GM18499 (cell line): ENCODE measurements around the gene SCARF2.
"Not testable (repeated sequence)": the region's sequence is repeated elsewhere in the genome, so short reads cannot be mapped to it uniquely, and the experiment has no call there.

Source experiments
- ATAC-seq: cut with Tn5 transposase; IDR thresholded peaks from one replicate; pipeline ENCODE4 v1.9.1; 2021; ENCODE audit warnings: moderate number of reproducible peaks; ENCODE audit not compliant: insufficient read depth, unreplicated experiment

The SCARF2 gene

DNA sequence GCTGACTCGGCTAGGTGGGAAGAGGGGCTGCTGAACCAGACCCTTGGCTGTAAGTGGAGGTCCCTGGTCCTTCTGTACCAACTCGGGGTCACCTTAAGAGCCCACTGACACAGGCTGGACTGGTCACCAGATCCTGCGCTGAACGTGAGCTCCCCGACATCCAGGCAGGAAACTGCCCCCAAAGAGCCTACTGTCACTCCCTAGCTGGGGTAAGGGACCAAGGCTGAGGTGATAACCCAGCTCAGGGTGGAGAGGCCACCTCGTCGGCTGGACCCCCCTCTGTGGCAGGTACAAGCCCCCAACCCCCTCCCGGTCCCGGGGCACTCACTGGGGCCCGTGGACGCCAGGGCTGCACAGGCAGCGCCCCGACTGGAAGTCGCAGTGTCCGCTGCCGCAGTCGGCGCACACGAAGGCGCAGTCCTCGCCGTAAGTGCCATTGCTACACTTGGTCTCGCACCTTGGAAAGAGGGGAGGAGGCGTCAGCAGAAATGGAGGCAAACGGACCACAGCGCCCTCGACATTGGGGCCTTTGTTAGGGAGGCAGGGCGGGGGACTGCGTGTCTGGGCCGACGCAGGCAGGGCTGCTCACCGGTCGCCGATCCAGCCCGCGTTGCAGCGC, 7.4 kb downstream of the SCARF2 start:
- ATAC-seq = no peak

- ATAC-seq = no peak
Measured at GRCh38 chr22:20429254-20430100, 8.1 kb downstream of the SCARF2 start.

DNA sequence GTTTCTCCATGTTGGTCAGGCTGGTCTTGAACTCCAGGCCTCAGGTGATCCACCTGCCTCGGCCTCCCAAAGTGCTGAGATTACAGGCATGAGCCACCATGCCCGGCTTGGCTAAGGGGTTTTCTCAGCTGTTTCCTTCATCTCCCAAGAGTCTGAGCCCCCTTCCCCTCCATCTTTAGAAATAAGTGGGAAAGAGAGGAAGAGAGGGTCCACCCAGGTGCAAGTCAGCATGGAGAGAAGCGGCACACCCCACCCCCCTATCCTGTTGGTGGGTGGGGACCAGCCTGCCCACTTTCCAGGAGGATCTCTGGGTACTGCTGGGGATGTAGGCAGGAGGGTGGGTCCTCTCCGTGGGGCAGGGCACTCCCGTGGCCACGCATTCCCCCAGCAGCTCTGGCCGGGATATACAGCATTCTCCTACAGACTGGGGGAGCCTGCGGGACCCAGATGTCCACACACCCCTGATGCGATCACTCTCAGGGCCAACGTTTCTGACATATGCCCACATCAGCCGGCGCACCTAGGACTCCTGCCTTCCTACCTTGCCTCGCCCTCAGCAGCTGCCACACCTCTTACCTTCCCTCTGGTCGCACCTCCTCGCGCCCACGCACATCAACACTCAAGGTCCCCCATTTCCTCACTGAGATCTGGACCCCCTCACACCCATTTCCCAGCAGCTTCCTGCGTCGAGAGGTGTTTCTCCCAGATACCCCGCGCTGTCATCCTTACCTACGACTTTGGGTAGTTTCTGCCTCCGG, 8.9 kb downstream of the SCARF2 start:
- no peak for ATAC-seq

GRCh38 chr22:20427945-20428417, 9.6 kb downstream of the SCARF2 start:
- ATAC-seq = no peak

- ATAC-seq = no peak
Measured at GRCh38 chr22:20427104-20427944, 10.3 kb downstream of the SCARF2 start.

- no peak for ATAC-seq
Measured at GRCh38 chr22:20426259-20426615, 11.4 kb downstream of the SCARF2 start.

DNA sequence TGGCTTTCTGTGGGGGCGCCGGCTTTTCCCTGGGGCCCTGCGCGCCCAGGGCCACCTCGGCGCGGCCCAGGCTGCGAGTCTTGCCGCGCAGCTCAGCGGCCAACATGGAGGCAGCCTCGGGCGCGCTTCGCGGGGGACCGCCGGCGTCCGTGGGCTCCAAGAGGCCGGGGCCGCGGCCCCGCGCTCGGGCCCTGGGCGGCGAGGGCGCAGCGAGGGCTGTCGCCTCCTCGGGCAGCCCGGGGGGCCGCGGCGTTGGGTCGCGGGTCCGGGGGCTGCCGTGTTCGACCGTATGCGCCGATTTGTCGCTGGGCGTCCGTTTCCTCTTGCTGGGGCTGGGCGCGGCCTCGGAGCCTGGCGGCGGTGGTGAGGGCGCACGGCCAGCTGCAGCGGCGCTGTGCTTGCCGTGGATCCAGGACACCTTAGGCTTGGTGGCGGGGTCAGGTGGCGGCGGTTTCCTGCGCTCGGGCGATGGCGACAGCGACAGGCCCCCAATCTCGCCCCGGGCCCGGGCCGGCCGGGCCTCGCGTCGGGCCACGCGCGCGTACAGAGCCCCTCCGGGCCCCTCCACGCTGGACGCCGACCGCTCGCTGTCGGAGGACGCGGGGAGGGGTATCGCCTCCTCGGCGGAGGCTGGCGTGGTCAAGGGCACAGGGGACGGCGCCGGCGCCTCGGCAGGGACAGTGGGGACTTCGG, 11.9 kb downstream of the SCARF2 start:
- ATAC-seq = no peak

DNA sequence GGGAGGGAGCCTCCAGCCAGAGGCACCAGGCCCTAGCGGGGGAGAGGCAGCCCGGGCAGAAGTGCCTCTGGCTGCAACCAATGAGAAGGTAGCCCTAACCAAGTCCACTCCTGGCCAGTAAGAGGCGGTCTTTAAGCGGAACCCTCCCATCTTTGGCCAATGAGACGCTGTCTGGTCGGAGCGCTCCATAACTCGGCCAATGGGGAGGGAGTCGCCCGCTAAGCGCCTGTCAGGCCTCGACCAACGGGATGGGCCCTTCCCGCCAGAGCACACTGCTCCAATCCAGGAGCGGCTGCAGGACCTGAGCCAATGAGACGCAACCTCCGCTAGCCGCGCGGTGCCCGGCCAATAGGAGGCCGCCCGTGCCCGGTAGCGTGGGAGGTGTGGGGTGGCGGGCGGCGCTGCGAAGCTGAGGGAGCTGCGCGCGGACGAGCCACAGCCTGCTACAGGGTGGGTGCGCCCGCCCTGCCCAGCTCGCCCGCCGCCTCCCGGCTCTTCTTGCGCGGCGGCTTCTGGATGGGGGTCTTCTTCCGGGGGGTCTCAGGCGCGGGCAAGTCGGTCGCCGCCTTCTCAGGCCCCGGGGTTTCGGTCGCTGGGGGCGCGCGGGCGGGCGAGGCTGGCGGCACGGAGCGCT, 12.6 kb downstream of the SCARF2 start:
- no peak for ATAC-seq

DNA sequence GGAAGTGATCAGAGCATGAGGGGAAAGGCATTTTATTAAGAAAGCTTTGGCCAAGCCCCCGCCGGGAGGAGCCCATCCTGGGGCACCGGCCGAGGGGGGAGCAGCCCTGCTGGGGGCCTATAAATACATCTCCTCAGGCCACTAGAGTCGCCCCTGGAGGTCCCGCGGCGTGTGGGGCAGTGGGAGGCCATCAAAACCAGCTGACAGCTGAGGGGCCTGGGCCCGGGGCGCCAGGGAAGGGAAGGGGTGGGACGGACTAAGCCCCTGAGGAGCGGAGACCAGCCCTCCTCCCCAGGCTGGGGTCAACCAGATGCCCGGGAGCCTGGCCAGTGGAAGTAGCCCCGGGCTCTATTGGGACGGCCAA, 13.1 kb downstream of the SCARF2 start:
- ATAC-seq = no peak

DNA sequence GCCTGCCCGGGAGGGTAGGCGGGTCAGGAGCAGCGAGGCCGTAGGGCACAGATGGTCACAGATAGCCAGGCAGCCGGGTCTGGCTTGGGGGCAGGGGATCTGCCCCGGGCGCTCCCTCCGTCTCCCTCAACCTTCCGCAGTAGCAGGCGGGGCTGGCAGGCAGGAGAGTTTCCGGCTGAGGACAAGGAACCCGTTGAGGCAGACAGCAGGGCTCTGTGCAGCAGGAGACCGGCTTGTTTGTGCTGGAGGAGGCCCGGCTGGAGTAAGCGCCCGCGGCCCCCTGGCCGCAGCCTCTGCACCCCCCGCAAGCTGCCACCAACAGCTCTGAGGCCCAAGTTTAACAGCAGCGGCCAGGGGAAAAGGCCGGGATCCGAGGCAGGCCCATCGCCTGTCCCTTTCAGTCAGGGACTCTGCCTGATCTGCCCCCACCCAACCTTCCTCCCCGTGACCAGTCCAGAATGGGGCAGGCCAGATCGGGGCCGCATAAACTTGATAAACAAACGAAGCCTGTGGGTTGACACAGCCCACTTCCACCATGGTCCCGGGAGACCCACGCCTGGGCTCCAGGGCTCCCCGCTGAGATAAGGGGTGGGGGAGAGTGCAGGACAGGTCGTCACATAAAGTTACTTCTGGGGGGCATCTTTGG, 13.6 kb downstream of the SCARF2 start:
- no peak for ATAC-seq

GRCh38 chr22:20423008-20423905, 14.4 kb downstream of the SCARF2 start:
- ATAC-seq = no peak

DNA sequence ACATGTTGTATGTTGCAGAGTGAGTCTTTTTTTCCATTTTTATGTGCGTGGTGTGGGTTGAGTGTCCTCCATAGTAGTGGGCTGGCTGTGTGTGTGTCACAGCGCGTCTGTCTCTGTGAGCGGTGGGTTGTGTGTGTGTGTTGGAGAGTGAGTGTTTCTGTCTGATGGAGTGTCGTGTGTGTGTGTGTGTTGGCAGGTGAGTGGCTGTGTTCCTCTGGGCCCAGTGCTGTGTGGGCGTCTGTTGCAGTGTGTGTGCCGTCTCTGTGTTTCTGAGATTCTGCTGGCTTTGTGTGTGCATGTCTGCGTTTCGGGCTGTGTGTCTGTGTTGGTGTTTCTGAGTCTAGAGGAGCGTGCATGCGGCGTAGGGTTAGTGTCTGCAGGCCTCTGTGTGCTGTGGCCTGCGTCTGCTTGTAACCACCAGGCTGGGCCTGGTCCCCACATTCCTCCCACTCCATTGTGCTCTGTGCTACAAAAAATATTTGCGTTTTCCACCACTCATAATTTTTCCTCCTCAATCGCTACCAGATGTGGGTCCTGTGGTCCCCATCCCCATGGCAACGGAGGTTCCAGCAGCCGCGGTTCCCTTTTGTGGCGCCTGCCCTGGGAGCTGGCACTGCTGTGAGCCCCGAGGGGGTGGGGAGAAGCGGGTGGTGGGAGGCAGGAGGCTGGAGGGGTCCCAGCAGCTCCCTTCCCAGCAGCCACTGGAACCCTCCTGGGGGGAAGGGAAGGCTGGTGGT, 15.2 kb downstream of the SCARF2 start:
- no peak for ATAC-seq

DNA sequence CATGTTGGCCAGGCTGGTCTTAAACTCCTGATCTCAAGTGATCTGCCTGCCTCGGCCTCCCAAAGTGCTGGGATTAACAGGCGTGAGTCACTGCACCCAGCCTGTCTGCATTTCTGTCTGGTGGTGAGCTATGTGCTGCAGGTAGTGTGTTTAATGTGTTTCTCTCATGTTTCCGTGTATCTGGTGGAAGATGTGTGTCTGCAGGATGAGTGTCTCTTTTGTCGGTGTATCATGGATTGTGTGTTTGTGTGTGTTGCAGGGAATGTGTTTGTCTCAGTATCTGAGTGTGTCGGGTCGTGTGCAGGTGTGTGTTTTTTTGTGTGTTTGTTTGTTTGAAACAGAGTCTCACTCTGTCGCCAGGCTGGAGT, 16.1 kb downstream of the SCARF2 start:
- no peak for ATAC-seq

DNA sequence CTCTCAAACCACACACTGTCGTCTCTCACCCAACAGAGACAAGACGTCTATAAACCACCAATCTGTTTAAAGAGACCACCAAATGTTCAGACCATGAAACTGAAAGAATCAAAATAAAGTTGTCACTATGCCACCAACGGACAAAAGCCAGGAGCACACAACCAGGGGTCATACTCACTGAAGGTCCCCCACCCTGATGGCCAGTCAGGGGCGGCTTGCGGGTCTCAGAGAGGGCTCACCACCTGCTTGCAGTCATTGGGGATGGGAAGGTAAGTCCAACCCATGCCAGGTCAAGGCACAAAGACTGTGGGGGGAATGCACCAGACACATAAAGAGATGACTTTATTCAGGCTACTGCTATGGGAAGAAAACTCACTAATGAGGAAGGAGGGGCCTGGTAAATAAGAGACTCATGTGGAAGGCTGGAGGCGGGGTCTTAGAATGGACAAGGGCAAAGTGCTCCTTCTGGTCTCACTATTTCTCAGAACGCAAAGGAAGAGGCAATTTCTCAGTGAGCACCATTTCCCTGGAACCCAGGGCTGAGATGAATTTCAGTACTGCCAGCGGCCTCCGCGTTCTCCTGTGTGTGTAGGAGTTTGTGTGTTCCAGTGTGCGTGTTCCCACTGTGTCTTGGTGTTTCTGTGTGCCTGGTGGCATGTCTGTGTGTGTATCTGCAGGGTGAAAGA, 17.3 kb downstream of the SCARF2 start:
- ATAC-seq = no peak

DNA sequence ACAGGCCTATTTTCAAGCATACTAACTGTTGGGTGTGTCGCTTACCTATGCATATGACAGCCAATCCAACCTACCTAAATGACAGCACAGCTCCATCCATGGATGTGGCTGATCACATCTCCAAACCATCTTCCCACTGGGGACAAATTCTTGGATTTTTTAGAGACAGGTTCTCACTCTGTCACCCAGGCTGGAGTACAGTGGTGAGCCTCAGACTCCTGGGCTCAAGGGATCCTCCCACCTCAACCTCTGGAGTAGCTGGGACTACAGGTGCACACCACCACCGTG, 18.0 kb downstream of the SCARF2 start:
- ATAC-seq = no peak

GRCh38 chr22:20418211-20418788, 19.3 kb downstream of the SCARF2 start:
- ATAC-seq = no peak

DNA sequence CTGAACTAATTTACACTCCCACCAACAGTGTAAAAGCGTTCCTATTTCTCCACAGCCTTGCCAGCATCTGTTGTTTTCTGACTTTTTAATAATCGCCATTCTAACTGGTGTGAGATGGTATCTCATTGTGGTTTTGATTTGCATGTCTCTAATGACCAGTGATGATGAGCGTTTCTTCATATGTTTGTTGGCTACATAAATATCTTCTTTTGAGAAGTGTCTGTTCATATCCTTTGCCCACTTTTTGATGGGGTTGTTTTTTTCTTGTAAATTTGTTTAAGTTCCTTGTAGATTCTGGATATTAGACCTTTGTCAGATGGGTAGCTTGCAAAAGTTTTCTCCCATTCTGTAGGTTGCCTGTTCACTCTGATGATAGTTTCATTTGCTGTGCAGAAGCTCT, 21.9 kb downstream of the SCARF2 start:
- not testable (repeated sequence) for ATAC-seq
